GM19397 (cell line): ENCODE data around the gene TCN1.
"Not testable (repeated sequence)": the region's sequence is repeated elsewhere in the genome, so short reads cannot be mapped to it uniquely, and the experiment has no call there.

Experiments
- ATAC-seq: cut with Tn5 transposase; IDR thresholded peaks from one replicate; pipeline ENCODE4 v1.9.1; 2021; ENCODE audit warnings: mild to moderate bottlenecking, moderate library complexity; ENCODE audit not compliant: unreplicated experiment

Gene TCN1, protein sequence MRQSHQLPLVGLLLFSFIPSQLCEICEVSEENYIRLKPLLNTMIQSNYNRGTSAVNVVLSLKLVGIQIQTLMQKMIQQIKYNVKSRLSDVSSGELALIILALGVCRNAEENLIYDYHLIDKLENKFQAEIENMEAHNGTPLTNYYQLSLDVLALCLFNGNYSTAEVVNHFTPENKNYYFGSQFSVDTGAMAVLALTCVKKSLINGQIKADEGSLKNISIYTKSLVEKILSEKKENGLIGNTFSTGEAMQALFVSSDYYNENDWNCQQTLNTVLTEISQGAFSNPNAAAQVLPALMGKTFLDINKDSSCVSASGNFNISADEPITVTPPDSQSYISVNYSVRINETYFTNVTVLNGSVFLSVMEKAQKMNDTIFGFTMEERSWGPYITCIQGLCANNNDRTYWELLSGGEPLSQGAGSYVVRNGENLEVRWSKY

GRCh38 chr11:59866397-59866796 lies at the start of gene TCN1:
TSS of gene TCN1 (minus strand) at chr11:59866487. CDS start at chr11:59866470, 17 bp downstream.
- ATAC-seq = no peak

DNA sequence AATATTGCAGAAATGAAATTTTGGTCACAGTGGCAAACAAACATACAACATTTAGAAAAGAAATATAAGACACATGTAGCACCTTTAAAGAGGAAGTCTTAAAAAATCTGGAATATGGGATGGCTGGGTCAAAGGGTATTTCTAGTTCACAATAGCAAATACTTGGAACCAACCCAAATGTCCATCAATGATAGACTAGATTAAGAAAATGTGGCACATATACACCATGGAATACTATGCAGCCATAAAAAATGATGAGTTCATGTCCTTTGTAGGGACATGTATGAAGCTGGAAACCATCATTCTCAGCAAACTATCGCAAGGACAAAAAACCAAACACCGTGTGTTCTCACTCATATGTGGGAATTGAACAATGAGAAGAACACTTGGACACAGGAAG lies 37.3 kb upstream of the TCN1 start:
- not testable (repeated sequence) for ATAC-seq

DNA sequence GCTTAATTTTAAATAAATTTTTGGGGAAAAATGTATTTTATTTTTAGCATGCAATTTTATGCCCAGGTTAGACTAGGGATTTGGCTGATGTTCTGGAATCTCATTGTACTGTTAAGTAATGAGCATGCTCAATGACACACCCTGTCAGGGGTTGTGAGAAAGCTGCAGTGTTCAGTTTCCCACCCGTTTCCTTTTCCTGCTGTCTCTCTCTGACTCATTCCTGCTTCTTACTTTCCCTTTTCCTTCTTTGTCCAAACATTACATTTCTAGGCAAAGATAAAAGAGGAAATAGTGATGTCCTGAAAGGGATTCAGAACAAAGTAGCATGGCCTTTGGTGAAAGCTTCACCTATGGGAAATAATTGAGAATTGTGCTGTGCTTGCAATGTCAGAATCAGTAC lies 35.0 kb upstream of the TCN1 start:
- ATAC-seq = no peak

- ATAC-seq = no peak
These were observed 34.3 kb upstream of the TCN1 start for GRCh38 chr11:59900366-59901126.

DNA sequence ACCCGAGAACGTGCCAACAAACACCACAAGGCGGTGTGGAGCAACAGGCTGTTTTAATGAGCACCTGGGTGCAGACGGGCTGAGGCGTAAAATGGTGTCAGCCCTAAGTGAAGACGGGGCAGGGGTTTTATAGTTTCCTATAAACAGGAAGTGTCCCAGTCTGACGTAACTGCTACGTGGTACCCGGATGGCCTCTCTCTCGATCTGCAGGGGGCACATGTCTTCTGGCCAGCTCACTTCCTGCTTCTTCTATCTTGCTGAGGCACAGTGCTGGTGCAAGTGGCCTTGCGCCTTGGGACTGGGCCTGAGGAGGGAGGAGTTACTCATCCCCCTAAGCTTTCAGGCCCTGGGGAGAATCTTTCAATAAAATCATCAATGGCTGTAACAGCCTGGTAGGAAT lies 33.2 kb upstream of the TCN1 start:
- no peak for ATAC-seq

DNA sequence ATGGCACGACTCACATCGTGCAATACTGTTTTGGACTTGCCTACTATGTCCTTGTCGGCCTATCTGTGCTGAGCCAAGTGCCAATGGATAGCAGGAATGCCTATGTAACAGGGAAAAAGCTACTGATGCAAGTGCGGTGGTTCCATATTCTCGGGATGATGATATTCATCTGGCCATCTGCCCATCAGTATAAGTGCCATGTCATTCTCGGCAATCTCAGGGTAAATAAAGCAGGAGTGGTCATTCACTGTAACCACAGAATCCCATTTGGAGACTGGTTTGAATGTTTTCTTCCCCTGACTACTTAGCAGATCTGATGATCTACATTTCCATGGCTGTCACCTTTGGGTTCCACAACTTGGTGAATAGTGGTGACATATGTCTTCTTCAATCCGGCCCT lies 32.4 kb upstream of the TCN1 start:
- ATAC-seq = no peak

- ATAC-seq = no peak
These were observed 31.8 kb upstream of the TCN1 start for GRCh38 chr11:59898046-59898445.

DNA sequence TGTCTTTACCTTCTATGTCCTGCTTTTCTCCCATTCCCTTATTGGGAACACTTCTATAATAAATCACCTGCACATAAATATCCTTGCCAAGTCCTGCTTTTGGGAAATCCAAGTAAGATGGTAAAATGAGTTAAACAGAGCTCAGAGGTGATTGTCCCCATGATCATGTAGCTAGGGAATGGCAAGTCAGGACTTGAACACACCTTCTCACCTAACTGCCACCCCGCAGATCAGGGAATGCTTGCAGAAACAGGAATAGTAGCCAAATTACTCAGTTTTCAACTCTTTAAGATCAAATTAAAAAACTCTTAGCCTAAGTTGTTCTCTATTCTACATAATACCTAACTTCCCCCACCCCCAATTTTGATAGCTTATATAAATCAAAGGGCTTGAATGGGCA lies 28.3 kb upstream of the TCN1 start:
- ATAC-seq = no peak

DNA sequence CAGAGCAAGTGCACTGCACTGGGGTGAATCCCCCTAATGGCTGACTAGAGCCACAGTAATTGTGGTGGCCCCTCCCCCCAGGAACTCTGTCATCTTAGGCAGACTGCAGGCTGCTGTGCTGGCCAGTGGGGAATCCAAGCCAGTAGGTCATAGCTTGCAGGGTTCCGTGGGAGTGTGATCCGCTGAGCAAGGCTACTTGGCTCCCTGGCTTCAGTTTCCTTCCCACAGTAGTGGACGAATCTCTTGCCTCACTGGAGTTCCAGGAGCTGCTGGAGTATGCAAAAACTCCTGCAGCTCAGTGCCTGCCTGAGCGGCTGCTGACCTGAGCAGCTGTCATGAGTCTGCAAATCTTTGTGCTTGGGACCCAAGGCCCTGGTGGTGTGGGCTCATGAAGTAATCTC lies 25.5 kb upstream of the TCN1 start:
- no peak for ATAC-seq

GRCh38 chr11:59887156-59887555 lies 20.9 kb upstream of the TCN1 start:
- ATAC-seq = not testable (repeated sequence)

DNA sequence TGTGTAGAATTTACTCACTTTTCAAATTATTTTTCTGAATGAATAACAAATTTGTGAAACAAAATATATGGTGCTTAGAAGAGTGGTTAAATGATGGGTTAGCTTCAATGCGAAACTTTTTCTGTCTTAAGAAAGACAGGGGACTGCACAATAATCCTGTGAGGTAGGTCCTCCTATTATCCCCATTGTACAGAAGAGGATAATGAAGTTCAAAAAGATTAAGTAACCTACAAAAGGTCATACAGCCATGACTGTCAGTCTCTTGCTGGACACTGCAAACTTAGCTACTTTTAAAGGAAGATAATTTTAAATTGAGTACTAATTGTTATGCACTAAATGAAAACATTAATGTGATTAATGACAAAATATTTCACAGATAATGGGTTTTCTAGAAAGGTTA lies 17.3 kb upstream of the TCN1 start:
- no peak for ATAC-seq

DNA sequence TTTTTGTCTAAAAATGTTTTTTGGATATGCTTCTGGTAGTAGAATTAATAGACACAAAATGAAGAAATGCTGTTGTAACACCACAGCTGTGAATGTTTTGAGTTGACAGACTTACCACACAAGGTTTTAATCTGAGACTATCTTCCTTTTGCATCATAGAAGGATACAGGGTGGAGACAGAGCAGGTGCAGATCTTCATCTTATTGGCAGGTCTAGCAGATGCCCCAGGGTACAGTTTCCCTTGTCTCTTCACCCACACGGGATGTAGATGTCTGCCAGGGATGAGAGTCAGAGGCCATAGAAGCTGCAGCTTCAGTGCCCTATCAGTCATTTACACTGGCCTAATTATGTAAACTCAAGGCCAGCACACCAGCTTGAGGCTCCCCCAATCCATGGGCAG lies 13.3 kb upstream of the TCN1 start:
- ATAC-seq = no peak

DNA sequence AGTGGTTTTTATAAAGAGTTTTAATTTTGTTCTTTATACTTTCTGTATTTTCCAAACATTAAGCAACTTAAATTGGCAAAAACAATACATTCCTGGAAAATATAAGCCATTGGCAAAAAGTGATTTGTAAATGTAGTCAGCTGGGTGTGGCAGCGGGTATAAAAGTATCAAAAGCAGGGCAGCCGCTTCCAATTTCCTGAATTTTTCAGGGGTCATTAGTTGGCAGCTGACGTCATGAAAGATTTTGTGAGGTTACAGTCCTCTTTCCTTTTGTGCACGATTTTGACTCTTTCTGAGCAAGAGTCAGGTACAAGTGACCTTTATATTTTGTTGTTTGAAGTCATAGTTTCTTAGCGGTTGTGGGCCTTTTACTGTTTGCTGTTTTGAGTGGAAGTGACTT lies 12.3 kb upstream of the TCN1 start, which contains the start of gene OOSP3:
OOSP3 (plus strand) TSS at position 208 of the 400 bp plus-strand sequence; CDS start at position 235, 27 bp downstream.
- ATAC-seq = no peak

GRCh38 chr11:59877784-59878183 lies 11.5 kb upstream of the TCN1 start:
- ATAC-seq = no peak

GRCh38 chr11:59877325-59877724 lies 11.0 kb upstream of the TCN1 start:
- ATAC-seq = no peak

- ATAC-seq = no peak
These were observed 9.7 kb upstream of the TCN1 start for GRCh38 chr11:59875856-59876519.

DNA sequence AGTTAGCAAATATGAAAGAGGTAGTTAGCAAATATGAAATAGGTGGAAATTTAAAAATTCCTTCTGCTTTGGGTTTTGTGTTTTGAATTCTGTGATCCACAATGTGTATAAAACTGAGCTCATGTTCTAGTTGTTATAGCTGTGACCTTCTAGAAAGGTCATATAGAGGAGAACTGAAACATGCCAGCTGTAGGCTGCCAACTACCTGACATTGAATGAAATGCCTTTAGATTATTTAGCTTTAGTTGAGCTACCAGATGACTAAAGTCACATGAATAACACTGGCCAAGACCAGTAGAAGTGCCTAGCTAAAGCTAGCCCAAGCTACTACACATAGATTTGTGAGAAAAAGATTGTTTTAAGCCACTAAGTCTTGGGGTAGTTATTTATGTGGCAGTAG lies 5.8 kb upstream of the TCN1 start:
- ATAC-seq = no peak

- no peak for ATAC-seq
These were observed 1.7 kb upstream of the TCN1 start for GRCh38 chr11:59867946-59868345.

DNA sequence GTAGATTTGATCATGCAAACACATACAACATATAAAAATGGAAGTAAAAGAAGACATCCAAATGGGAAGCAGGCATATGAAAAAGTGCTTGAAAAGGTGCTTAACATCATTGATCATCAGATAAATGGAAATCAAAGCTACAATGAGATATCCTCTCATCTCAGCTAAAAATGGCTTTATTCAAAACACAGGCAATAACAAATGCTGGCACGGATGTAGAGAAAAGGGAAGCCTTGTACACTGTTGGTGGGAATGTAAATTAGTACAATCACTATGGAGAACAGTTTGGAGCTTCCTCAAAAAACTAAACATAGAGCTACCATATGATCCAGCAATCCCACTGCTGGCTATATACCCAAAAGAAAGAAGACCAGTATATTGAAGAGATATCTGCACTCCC lies 549 bp upstream of the TCN1 start:
- ATAC-seq = no peak

GRCh38 chr11:59865031-59865430 lies 1.3 kb downstream of the TCN1 start:
- ATAC-seq = no peak

- no peak for ATAC-seq
These were observed 4.0 kb downstream of the TCN1 start for GRCh38 chr11:59862252-59862651.

GRCh38 chr11:59859673-59860072 lies 6.6 kb downstream of the TCN1 start:
- ATAC-seq = no peak
